ENCODE data around the gene CD6.
A peak's percentile ranks its signal among the peaks of the same experiment; 100 is the strongest.

The CD6 gene, protein sequence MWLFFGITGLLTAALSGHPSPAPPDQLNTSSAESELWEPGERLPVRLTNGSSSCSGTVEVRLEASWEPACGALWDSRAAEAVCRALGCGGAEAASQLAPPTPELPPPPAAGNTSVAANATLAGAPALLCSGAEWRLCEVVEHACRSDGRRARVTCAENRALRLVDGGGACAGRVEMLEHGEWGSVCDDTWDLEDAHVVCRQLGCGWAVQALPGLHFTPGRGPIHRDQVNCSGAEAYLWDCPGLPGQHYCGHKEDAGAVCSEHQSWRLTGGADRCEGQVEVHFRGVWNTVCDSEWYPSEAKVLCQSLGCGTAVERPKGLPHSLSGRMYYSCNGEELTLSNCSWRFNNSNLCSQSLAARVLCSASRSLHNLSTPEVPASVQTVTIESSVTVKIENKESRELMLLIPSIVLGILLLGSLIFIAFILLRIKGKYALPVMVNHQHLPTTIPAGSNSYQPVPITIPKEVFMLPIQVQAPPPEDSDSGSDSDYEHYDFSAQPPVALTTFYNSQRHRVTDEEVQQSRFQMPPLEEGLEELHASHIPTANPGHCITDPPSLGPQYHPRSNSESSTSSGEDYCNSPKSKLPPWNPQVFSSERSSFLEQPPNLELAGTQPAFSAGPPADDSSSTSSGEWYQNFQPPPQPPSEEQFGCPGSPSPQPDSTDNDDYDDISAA

DNA sequence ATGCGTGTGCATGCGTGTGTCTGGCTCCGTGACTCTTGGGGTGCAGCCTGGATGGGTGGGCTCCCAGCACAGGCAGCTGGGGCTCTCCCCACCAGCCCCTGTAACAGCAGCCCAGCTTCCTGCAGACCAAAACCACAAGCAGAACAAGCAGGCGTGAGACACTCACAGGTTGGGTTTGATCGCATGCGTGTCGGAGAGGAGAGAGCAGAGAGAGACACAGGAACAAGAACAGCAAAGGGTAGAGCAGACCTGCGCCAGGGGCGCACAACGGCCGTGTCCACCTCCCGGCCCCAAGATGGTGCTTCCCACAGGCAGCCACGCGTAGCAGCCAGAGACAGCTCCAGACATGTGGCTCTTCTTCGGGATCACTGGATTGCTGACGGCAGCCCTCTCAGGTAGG, at the start of gene CD6:
Gene CD6 (plus strand): TSS at position 161 of the 400 bp plus-strand sequence. CDS start 186 bp downstream, at position 347.
- DNase-seq: no peak

GRCh38 chr11:60921777-60922335, 49.6 kb upstream of the CD6 start:
- no peak for DNase-seq

- no peak for DNase-seq
These were observed 48.6 kb upstream of the CD6 start for GRCh38 chr11:60922906-60923305.

GRCh38 chr11:60923326-60923725, 48.2 kb upstream of the CD6 start:
- DNase-seq: peak in 2 of 56 donors; percentile 12 to 18

DNA sequence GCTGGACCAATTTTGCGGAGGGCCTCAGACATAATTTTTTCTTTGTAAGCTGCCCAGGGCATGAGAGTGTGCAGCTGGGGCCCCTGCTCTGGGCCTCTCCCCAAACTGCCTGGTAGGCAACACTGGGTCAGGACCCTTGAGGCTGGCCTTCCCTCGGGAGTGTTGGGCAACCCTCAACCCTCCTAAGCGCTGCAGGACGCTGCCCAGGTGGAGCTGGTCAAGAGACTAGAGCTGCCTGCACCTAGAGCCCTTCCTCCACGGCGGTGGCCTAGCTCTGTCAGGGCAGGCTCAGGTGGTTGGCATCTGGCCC, 47.7 kb upstream of the CD6 start:
- DNase-seq: no peak

DNA sequence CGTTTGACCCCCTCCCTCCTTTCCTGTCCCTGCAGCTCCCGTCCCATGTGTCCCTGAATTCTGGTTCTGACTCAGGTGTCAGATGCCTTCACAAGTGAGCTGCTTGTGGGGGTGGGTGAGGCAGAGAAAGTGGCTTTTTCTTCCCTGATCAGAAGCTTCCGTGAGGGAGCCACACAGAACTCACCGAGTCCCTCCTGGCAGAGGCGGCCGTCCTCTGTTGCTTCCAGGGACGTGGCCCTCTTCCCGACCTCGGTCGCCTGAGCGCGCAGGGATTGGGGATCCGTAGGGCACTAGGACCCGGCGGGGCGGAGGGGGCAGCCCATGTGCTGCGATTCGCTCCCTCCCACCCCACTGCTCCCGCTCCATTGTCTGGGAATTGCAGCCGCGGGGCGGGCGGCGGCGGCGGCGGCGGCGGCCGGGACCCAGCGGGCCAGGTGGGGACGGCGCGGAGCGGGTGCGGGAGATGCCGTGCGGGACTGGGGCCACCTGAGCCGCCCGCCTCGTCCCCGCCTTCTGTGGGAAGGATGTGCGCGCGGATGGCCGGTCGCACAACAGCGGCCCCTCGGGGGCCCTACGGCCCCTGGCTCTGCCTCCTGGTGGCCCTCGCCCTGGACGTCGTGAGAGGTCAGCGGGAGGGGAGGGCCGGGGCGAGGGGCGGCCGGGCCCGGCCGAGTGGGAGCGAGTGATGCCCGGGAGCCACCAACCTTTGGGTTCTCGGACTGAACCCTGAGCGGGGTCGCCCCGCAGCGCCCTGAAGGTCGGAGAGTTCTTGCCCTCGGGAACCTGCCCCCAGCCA, 47.2 kb upstream of the CD6 start, which contains the start of gene TMEM132A:
Gene TMEM132A (plus strand): TSS at position 351 of the 796 bp plus-strand sequence. CDS start 174 bp downstream, at position 525.
- DNase-seq: peak in 53 of 56 donors; percentile 20 to 90 (median 68)

DNA sequence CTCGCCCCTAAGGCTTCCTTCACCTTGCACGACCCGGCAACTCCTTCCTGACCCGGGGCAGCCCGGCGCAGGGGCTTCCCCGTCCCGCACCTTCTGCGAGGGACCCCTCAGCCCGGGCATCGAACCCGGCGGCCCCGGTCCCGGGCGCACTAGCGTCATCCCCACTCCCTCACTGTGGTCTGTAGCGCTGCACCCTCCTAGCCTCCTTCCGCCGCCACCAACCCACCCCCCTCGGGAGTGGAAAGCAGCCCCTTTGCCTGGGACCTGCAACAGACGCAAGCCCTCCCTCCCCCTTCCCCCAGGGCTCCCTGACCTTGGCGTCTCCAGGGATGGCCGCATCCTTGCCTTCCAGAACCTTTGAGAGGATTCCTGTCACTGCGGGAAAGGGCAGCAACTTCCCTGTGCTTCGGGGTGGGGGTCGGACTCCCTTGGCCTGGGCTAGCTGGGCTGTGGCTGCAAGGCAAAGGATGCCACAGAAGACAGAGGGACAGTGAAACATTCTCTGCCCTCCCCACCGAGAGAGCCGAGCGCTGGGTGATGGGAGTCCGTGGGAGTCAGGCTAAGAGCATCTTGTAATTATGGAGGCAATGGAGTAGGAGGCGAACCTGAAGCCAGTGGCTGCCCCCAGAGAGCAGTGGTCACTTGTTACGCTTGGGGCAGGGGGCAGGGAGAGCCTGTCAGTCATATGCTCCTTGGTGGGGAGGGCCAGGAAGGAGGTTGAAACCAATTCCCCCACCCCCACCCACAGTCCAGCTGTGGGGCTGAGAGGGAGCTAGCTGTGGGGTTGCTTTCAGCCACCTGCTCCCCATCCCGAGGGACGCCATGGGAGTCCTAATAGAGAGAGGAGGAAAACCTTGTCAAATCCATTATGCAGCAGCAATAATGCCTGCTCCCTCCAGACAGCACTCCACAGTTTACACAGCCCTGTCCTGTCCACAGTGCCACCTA, 46.3 kb upstream of the CD6 start:
- no peak for DNase-seq

GRCh38 chr11:60925868-60926267, 45.6 kb upstream of the CD6 start:
- DNase-seq: no peak

GRCh38 chr11:60926500-60926899, 45.0 kb upstream of the CD6 start:
- DNase-seq: peak in 18 of 56 donors; percentile 7 to 53 (median 26)

- DNase-seq: no peak
These were observed 44.4 kb upstream of the CD6 start for GRCh38 chr11:60927061-60927592.

DNA sequence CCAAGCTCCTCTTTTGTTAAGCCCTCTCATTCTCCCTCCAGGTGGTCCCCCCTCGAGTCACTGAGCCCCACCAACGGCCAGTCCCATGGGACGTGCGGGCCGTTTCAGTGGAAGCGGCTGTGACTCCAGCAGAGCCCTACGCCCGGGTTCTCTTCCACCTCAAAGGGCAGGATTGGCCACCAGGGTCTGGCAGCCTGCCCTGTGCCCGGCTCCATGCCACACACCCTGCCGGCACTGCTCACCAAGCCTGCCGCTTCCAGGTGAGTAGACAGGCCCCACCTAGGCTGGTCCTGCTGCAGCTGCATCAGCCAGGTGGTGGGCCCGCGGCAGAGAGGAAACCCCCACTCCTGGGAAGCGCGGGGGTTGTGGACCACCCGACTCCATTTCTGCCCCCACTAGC, 43.9 kb upstream of the CD6 start:
- no peak for DNase-seq

DNA sequence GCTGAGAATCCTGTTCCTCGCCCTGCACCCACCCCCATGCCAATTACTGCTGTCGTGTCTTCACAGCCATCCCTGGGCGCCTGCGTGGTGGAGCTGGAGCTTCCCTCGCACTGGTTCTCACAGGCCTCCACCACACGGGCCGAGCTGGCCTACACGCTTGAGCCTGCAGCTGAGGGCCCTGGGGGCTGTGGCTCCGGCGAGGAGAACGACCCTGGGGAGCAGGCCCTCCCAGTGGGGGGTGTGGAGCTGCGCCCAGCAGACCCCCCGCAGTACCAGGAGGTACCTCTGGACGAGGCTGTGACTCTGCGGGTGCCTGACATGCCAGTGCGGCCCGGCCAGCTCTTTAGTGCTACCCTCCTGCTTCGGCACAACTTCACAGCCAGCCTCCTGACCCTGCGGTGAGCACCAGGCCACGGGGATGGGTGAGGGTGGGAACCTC, 42.9 kb upstream of the CD6 start:
- no peak for DNase-seq

GRCh38 chr11:60929764-60930163, 41.7 kb upstream of the CD6 start:
- no peak for DNase-seq

- DNase-seq: no peak
These were observed 41.1 kb upstream of the CD6 start for GRCh38 chr11:60930394-60930793.

DNA sequence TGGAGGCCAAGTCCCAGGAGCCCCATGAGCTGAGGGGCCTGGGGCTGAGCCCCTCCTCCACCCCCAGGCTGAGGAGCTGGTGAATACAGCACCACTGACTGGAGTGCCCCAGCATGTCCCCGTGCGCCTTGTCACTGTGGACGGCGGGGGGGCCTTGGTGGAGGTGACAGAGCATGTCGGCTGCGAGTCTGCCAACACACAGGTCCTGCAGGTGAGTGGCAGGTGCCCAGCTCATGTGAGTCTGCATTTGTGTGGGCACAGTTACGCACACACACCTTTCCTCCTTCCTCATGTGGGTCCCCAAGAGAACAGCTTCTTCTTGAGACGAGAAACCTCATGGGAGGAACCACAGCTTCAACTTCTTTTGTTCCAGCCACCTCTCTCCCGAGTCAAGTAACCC, 39.6 kb upstream of the CD6 start:
- no peak for DNase-seq

DNA sequence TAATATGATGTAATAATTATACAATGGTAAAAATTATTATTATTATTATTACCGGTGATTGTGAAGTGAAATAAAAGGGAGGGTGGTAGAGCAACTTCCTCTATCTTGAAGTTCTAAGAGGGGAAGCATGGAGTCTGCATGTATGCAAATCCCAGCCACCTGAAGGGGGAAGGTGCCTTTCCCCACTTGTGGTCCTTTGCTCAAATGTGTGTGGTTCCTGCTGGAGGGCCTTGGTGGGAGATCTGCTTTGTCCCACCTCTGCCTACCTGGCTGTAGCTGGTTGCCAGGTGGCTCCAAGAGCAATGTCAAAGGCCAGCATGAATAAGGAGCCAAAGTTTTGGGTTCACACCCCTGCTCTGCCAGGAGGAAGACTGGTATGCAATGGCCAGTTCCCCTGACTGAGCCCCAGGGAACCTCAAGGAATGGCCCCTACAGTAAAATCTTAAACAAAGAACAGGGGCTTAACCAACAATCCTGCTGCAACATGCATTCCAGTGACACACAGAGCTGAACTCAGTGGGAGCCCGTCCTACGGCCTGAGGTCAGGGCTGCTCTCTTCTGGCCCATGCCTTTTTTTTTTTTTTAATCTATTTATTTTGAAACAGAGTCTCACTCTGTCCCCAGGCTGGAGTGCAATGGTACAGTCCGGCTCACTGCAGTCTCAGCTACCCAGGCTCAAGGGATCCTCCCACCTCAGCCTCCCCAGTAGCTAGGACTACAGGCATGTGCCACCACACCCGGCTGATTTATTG, 38.7 kb upstream of the CD6 start:
- DNase-seq: no peak

- no peak for DNase-seq
These were observed 37.9 kb upstream of the CD6 start for GRCh38 chr11:60933416-60934123.

DNA sequence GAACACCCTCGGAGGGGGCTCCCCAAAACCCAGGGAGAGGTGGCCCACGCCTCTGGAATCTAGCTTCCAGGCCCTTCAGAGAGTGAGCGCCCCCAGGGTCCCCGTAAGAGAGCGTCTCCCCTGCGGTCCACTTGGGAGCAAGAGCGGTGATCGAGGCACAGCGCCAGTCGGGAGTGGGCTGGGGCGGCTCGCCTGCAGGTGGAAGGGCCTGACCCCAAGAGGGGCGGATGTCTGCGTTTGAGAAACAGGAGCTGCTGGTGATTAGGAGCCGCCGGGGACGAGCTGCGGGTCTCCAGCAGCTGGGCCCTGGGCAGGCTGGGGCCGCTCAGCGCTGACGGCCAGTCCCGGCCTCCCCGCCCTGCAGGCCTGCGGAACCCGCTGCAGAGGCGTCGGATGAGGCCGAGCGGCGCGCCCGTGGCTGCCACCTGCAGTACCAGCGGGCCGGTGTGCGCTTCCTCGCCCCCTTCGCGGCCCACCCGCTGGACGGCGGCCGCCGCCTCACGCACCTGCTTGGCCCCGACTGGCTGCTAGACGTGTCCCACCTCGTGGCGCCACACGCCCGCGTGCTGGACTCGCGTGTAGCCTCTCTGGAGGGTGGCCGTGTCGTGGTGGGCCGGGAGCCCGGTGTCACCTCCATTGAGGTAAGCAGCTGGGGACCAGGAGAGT, 37.2 kb upstream of the CD6 start:
- no peak for DNase-seq

All from nucleus accumbens (tissue), 56 donors.